SK-N-SH treated with all-trans-retinoic acid at 6 μM for 48 hours (cell line): ENCODE measurements around the gene NAV3.
"Not testable (repeated sequence)": the region's sequence is repeated elsewhere in the genome, so short reads cannot be mapped to it uniquely, and the experiment has no call there.

Source experiments
- ATAC-seq: fragments of 200-7000 bp; cut with Tn5 transposase; 3 replicates; pipeline ENCODE4 v1.9.1; 2020; ENCODE audit warnings: mild to moderate bottlenecking, moderate library complexity
- BACH2 ChIP-seq: fragments of 250-450 bp; sonication (Bioruptor Pico); IDR thresholded peaks from 2 replicates; pipeline ENCODE4 v1.9.0; 2021; ENCODE audit warnings: mild to moderate bottlenecking, borderline replicate concordance
- CSDC2 ChIP-seq: fragments of 250-450 bp; sonication (Bioruptor Pico); IDR thresholded peaks from 2 replicates; pipeline ENCODE4 v1.5.0; 2020; ENCODE audit warnings: mild to moderate bottlenecking, moderate library complexity
- ESRRG ChIP-seq: fragments of 250-450 bp; sonication (Bioruptor Pico); IDR thresholded peaks from 2 replicates; pipeline ENCODE4 v1.6.1; 2021; ENCODE audit warnings: mild to moderate bottlenecking
- ISL1 ChIP-seq: fragments of 250-450 bp; sonication (Bioruptor Pico); IDR thresholded peaks from 2 replicates; pipeline ENCODE4 v2.1.2; 2022; ENCODE audit warnings: mild to moderate bottlenecking, moderate library complexity
- OSR1 ChIP-seq: fragments of 250-450 bp; sonication (Bioruptor Pico); IDR thresholded peaks from 2 replicates; pipeline ENCODE4 v1.8.0; 2022; ENCODE audit warnings: moderate library complexity, mild to moderate bottlenecking, inconsistent platforms
- PPARA ChIP-seq: fragments of 250-450 bp; sonication (Bioruptor Pico); IDR thresholded peaks from 2 replicates; pipeline ENCODE4 v1.5.0; 2020; ENCODE audit warnings: mild to moderate bottlenecking, borderline replicate concordance
- RARB ChIP-seq: fragments of 250-450 bp; sonication (Bioruptor Pico); IDR thresholded peaks from 2 replicates; pipeline ENCODE4 v1.8.0; 2021; ENCODE audit warnings: mild to moderate bottlenecking, moderate library complexity
- TCF4 ChIP-seq: fragments of 250-450 bp; sonication (Bioruptor Pico); IDR thresholded peaks from 2 replicates; pipeline ENCODE4 v1.8.0; 2021; ENCODE audit warnings: mild to moderate bottlenecking, moderate library complexity, borderline replicate concordance
- ZC3H10 ChIP-seq: fragments of 250-450 bp; sonication (Bioruptor Pico); IDR thresholded peaks from 2 replicates; pipeline ENCODE4 v1.5.1; 2021; ENCODE audit warnings: mild to moderate bottlenecking, moderate library complexity
- ZFP3 ChIP-seq: fragments of 250-450 bp; sonication (Bioruptor Pico); IDR thresholded peaks from 2 replicates; pipeline ENCODE4 v1.5.0; 2020; ENCODE audit warnings: mild to moderate bottlenecking, moderate library complexity
- ZFP30 ChIP-seq: fragments of 450-650 bp; formaldehyde crosslinking; IDR thresholded peaks from 2 replicates; pipeline ENCODE4 v1.5.0; 2022; ENCODE audit warnings: mild to moderate bottlenecking, moderate library complexity
- ZNF70 ChIP-seq: fragments of 450-650 bp; formaldehyde crosslinking; IDR thresholded peaks from 2 replicates; pipeline ENCODE4 v1.5.0; 2020; ENCODE audit warnings: mild to moderate bottlenecking, moderate library complexity
- ZNF8 ChIP-seq: fragments of 450-650 bp; formaldehyde crosslinking; IDR thresholded peaks from 2 replicates; pipeline ENCODE4 v1.5.0; 2020; ENCODE audit warnings: mild to moderate bottlenecking, moderate library complexity
- TF ChIP-seq, protein P1 (sequence below): fragments of 250-450 bp; sonication (Bioruptor Pico); IDR thresholded peaks from 2 replicates; pipeline ENCODE4 v1.5.1; 2020; ENCODE audit warnings: low read depth, mild to moderate bottlenecking, moderate library complexity
- TF ChIP-seq, protein P2 (sequence below): fragments of 250-450 bp; sonication (Bioruptor Pico); IDR thresholded peaks from 2 replicates; pipeline ENCODE4 v1.5.0; 2020; ENCODE audit warnings: mild to moderate bottlenecking, moderate library complexity
- TF ChIP-seq, protein P3 (sequence below): fragments of 250-450 bp; sonication (Bioruptor Pico); IDR thresholded peaks from 2 replicates; pipeline ENCODE4 v1.8.0; 2021; ENCODE audit warnings: low read depth, mild to moderate bottlenecking, moderate library complexity, borderline replicate concordance
- TF ChIP-seq, protein P4 (sequence below): fragments of 250-450 bp; sonication (Bioruptor Pico); IDR thresholded peaks from 2 replicates; pipeline ENCODE4 v1.5.1; 2021; ENCODE audit warnings: mild to moderate bottlenecking, moderate library complexity
- TF ChIP-seq, protein P5 (sequence below): fragments of 250-450 bp; sonication (Bioruptor Pico); IDR thresholded peaks from 2 replicates; pipeline ENCODE4 v1.8.0; 2020; ENCODE audit warnings: mild to moderate bottlenecking, moderate library complexity, borderline replicate concordance

The NAV3 gene

DNA sequence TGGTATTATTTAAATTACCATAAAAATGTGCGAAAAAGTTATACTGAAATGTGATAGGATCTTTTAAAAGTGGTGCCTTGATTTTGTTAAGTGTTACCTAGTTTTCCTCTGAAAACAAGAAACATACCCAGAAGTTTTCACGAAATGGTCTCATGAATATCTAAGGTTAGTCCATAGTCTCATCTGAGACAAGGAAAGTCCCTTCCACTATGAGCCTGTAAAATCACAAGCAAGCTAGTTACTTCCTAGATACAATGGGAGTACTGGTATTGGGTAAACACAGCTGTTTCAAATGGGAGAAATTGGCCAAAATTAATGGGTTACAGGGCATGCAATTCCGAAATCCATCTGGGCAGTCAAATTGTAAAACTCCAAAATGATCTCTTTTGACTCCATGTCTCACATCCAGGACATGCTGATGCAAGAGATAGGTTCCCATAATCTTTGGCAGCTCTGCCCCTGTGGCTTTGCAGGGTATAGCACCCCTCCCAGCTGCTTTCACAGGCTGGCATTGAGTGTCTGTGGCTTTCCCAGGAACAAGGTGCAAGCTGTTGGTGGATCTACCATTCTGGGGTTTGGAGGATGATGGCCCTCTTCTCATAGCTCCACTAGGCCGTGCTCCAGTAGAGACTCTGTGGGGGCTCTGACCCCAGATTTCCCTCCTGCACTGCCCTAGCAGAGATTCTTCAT lies 271.4 kb downstream of the NAV3 start:
- TF ChIP-seq, protein P1, sequence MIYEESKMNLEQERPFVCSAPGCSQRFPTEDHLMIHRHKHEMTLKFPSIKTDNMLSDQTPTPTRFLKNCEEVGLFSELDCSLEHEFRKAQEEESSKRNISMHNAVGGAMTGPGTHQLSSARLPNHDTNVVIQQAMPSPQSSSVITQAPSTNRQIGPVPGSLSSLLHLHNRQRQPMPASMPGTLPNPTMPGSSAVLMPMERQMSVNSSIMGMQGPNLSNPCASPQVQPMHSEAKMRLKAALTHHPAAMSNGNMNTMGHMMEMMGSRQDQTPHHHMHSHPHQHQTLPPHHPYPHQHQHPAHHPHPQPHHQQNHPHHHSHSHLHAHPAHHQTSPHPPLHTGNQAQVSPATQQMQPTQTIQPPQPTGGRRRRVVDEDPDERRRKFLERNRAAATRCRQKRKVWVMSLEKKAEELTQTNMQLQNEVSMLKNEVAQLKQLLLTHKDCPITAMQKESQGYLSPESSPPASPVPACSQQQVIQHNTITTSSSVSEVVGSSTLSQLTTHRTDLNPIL (CRISPR knock-in tag): no peak
- no peak for TF ChIP-seq ZFP3 (CRISPR knock-in tag)
- TF ChIP-seq, protein P2, sequence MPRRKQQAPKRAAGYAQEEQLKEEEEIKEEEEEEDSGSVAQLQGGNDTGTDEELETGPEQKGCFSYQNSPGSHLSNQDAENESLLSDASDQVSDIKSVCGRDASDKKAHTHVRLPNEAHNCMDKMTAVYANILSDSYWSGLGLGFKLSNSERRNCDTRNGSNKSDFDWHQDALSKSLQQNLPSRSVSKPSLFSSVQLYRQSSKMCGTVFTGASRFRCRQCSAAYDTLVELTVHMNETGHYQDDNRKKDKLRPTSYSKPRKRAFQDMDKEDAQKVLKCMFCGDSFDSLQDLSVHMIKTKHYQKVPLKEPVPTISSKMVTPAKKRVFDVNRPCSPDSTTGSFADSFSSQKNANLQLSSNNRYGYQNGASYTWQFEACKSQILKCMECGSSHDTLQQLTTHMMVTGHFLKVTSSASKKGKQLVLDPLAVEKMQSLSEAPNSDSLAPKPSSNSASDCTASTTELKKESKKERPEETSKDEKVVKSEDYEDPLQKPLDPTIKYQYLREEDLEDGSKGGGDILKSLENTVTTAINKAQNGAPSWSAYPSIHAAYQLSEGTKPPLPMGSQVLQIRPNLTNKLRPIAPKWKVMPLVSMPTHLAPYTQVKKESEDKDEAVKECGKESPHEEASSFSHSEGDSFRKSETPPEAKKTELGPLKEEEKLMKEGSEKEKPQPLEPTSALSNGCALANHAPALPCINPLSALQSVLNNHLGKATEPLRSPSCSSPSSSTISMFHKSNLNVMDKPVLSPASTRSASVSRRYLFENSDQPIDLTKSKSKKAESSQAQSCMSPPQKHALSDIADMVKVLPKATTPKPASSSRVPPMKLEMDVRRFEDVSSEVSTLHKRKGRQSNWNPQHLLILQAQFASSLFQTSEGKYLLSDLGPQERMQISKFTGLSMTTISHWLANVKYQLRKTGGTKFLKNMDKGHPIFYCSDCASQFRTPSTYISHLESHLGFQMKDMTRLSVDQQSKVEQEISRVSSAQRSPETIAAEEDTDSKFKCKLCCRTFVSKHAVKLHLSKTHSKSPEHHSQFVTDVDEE: no peak
- TF ChIP-seq BACH2 (CRISPR knock-in tag): no peak
- TF ChIP-seq ZNF70 (CRISPR knock-in tag): no peak
- no peak for TF ChIP-seq RARB (CRISPR knock-in tag)
- no peak for TF ChIP-seq CSDC2 (CRISPR knock-in tag)
- no peak for TF ChIP-seq ZC3H10 (CRISPR knock-in tag)
- no peak for ATAC-seq

DNA sequence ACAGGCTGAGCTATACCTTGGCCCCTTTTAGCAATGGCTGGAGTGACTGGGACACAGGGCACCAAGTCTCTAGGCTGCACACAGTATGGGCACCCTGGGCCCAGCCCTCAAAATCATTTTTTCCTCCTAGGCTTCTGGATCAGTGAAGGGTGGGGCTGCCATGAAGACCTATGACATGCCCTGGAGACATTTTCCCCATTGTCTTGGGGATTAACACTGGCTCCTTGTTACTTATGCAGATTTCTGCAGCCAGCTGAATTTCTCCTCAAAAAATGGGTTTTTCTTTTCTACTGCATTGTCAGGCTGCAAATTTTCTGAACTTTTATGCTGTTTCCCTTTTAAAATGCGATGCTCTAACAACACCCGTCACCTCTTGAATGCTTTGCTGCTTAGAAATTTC lies 272.1 kb downstream of the NAV3 start:
- not testable (repeated sequence) for ATAC-seq

DNA sequence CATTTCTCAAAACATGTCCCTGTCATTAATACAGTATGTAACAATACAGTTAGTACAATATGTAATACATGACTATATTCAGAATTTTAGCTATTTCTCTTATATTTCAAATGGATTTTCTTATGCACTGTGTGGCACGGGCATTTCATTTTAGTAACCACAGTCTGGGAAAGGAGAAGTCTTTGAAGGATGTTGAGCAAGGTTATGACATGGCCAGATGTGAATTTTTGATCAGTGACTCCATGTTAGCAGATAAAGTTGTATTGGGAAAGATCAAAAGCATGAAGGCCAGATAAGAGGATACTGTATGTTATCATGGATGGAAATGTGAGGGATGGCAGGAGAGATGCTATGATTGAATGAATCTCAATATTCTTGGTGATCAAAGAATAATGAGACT lies 285.2 kb downstream of the NAV3 start:
- no peak for TF ChIP-seq ZC3H10 (CRISPR knock-in tag)
- TF ChIP-seq ISL1 (CRISPR knock-in tag): no peak
- TF ChIP-seq ZFP3 (CRISPR knock-in tag): no peak
- TF ChIP-seq, protein P3, sequence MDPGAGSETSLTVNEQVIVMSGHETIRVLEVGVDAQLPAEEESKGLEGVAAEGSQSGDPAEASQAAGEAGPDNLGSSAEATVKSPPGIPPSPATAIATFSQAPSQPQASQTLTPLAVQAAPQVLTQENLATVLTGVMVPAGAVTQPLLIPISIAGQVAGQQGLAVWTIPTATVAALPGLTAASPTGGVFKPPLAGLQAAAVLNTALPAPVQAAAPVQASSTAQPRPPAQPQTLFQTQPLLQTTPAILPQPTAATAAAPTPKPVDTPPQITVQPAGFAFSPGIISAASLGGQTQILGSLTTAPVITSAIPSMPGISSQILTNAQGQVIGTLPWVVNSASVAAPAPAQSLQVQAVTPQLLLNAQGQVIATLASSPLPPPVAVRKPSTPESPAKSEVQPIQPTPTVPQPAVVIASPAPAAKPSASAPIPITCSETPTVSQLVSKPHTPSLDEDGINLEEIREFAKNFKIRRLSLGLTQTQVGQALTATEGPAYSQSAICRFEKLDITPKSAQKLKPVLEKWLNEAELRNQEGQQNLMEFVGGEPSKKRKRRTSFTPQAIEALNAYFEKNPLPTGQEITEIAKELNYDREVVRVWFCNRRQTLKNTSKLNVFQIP (CRISPR knock-in tag): no peak
- TF ChIP-seq, protein P4, sequence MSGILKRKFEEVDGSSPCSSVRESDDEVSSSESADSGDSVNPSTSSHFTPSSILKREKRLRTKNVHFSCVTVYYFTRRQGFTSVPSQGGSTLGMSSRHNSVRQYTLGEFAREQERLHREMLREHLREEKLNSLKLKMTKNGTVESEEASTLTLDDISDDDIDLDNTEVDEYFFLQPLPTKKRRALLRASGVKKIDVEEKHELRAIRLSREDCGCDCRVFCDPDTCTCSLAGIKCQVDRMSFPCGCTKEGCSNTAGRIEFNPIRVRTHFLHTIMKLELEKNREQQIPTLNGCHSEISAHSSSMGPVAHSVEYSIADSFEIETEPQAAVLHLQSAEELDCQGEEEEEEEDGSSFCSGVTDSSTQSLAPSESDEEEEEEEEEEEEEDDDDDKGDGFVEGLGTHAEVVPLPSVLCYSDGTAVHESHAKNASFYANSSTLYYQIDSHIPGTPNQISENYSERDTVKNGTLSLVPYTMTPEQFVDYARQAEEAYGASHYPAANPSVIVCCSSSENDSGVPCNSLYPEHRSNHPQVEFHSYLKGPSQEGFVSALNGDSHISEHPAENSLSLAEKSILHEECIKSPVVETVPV (CRISPR knock-in tag): no peak
- TF ChIP-seq ZFP30 (CRISPR knock-in tag): no peak
- no peak for TF ChIP-seq OSR1 (CRISPR knock-in tag)
- no peak for TF ChIP-seq ESRRG (CRISPR knock-in tag)
- TF ChIP-seq ZNF8 (CRISPR knock-in tag): no peak
- TF ChIP-seq ZNF70 (CRISPR knock-in tag): no peak
- TF ChIP-seq, protein P2: no peak
- TF ChIP-seq PPARA (CRISPR knock-in tag): no peak
- TF ChIP-seq, protein P5, sequence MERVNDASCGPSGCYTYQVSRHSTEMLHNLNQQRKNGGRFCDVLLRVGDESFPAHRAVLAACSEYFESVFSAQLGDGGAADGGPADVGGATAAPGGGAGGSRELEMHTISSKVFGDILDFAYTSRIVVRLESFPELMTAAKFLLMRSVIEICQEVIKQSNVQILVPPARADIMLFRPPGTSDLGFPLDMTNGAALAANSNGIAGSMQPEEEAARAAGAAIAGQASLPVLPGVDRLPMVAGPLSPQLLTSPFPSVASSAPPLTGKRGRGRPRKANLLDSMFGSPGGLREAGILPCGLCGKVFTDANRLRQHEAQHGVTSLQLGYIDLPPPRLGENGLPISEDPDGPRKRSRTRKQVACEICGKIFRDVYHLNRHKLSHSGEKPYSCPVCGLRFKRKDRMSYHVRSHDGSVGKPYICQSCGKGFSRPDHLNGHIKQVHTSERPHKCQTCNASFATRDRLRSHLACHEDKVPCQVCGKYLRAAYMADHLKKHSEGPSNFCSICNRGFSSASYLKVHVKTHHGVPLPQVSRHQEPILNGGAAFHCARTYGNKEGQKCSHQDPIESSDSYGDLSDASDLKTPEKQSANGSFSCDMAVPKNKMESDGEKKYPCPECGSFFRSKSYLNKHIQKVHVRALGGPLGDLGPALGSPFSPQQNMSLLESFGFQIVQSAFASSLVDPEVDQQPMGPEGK (CRISPR knock-in tag): no peak
- no peak for TF ChIP-seq TCF4 (CRISPR knock-in tag)
- no peak for TF ChIP-seq RARB (CRISPR knock-in tag)
- ATAC-seq: no peak
